ENCODE results near the gene GSX1.

DNA sequence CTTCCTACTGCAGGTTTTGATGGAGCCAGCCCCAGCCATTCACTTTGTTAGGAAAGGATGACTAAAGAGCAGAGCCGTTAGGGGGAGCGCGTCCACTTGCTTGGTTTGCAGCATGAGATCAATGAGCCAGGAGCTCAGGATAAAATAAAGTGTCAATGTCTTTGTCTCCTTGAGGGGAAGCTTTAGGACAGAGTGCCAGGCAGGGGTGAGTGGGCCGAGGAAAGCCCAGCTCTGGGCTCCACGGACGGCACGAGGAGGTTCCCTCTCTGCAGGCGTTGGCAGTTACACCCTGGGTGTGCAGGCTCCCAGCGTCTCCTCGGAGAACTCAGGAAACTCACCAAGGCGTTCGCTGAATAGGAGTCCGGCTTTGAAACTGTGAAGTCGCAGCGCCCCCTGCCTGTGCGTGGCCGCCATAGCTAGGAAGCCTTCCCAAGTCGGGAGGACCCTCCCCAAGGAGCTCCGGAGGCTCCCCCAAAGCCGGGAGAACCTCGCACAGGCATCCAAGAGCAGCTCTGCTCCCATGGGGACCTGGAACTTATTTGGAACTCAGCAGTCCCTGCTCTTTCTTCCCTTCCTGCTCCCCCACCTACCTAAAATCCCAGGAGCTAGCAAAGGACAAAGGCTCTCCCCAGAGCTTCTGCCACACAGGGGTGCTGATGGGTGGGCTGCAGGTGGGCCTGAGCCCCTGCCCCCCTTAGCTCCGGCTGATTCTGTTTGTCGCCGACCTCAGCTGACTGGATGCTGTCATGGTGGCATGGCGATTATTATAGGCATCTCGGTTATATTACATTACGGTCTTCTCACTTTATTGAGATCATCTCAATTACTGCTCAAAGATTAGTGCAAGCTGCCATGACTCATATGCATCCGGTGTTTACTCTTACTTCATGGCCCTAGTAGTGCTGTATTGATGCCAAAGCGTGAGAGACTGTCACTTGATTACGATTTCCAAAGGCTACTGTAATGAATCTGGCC lies 34.4 kb downstream of the GSX1 start:
- peak; percentile 73; the same call in 1 of the 2 replicates for TF ChIP-seq ZBTB21 (tag by site-specific recombination; IDR thresholded peaks at IDR 0.05)
- TF ChIP-seq HOXA7 (CRISPR knock-in tag; IDR thresholded peaks at IDR 0.05; ENCODE audit: borderline replicate concordance), result no peak
- no peak for TF ChIP-seq ZNF423 (tag by site-specific recombination; IDR thresholded peaks at IDR 0.05)
- no peak for TF ChIP-seq YY1 (tag by site-specific recombination; IDR thresholded peaks at IDR 0.05)
- TF ChIP-seq, protein P1, sequence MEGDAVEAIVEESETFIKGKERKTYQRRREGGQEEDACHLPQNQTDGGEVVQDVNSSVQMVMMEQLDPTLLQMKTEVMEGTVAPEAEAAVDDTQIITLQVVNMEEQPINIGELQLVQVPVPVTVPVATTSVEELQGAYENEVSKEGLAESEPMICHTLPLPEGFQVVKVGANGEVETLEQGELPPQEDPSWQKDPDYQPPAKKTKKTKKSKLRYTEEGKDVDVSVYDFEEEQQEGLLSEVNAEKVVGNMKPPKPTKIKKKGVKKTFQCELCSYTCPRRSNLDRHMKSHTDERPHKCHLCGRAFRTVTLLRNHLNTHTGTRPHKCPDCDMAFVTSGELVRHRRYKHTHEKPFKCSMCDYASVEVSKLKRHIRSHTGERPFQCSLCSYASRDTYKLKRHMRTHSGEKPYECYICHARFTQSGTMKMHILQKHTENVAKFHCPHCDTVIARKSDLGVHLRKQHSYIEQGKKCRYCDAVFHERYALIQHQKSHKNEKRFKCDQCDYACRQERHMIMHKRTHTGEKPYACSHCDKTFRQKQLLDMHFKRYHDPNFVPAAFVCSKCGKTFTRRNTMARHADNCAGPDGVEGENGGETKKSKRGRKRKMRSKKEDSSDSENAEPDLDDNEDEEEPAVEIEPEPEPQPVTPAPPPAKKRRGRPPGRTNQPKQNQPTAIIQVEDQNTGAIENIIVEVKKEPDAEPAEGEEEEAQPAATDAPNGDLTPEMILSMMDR (tag by site-specific recombination; IDR thresholded peaks at IDR 0.05), result no peak; the same call in 1 of the 2 replicates
- TF ChIP-seq ZNF514 (tag by site-specific recombination; IDR thresholded peaks at IDR 0.05), result no peak
- no peak for TF ChIP-seq ZNF501 (tag by site-specific recombination; IDR thresholded peaks at IDR 0.05)
- TF ChIP-seq ZNF629 (tag by site-specific recombination; IDR thresholded peaks at IDR 0.05), result peak; percentile 94
- TF ChIP-seq TCF7L2 (IDR thresholded peaks at IDR 0.05; ENCODE audit: borderline replicate concordance, low read depth, low read length), result no peak
- no peak for TF ChIP-seq ZNF670 (tag by site-specific recombination; IDR thresholded peaks at IDR 0.05; ENCODE audit: low read depth)
